GM12878 (cell line): ENCODE data around the gene CILP. TPM values are rescaled to one million over a fixed set of nuclear protein-coding genes. Genes with fewer than 3 reads are reported as not detected.

Source experiments
- ATAC-seq: fragments of 200-7000 bp; cut with Tn5 transposase; 3 replicates; pipeline ENCODE4 v1.9.1; 2020; ENCODE audit warnings: mild to moderate bottlenecking, moderate library complexity
- BruUV-seq: library from RNA; stranded (reverse); fragments of 400-500 nt; replicated peaks from 2 replicates; lab custom pipeline; 2021; lab: Mats Ljungman, UMichigan
- CTCF ChIA-PET: fragments of 300-600 bp; sonication (Branson Sonifier 250); formaldehyde crosslinking; extraction: SDS; loops from one replicate; lab custom pipeline; 2021; ENCODE audit warnings: inconsistent platforms; lab: Yijun Ruan, JAX
- POLR2A ChIA-PET: fragments of 350-600 bp; formaldehyde crosslinking; extraction: SDS; loops from one replicate; lab custom pipeline; 2021; ENCODE audit warnings: inconsistent platforms; lab: Charles Lee
- RAD21 ChIA-PET: fragments of 300-600 bp; sonication (Branson Sonifier 250); formaldehyde crosslinking; loops from one replicate; lab custom pipeline; 2023; ENCODE audit warnings: antibody characterized with exemption; ENCODE audit not compliant: unreplicated experiment; lab: Charles Lee
- SMC1A ChIA-PET: fragments of 300-600 bp; sonication (Branson Sonifier 250); formaldehyde crosslinking; loops from one replicate; lab custom pipeline; 2023; ENCODE audit not compliant: unreplicated experiment, uncharacterized antibody; lab: Charles Lee
- DNase-seq: peaks from one replicate; pipeline ENCODE4 v3.0.0-alpha.2; 2011; ENCODE audit warnings: low read depth, low spot score
- FAIRE-seq: peaks from 3 replicates; lab custom pipeline; 2011; peaks lifted over from hg19 to GRCh38; lab: Jason Lieb, UNC
- H2AFZ ChIP-seq: 2 replicates; pipeline ENCODE4 v1.6.0; 2011; ENCODE audit warnings: low read depth, low read length, control low read depth; ENCODE audit not compliant: control insufficient read depth
- H3K27ac ChIP-seq: 2 replicates; pipeline ENCODE4 v1.5.1; 2011; ENCODE audit warnings: control low read depth; ENCODE audit not compliant: control insufficient read depth, insufficient read depth
- H3K27me3 ChIP-seq, 2 experiments: replicated peaks in 1 of 2; 2 replicates each; pipeline versions ENCODE4 v1.6.0 to v1.6.1; 2011; ENCODE audit warnings: low read length in 1 of 2; ENCODE audit not compliant: control insufficient read depth in 2 of 2, insufficient read depth in 2 of 2
- H3K36me3 ChIP-seq, 2 experiments: 2 replicates each; pipeline ENCODE4 v1.5.1; 2011; ENCODE audit warnings: low read length in 1 of 2; ENCODE audit not compliant: control insufficient read depth in 2 of 2, insufficient read depth in 2 of 2
- H3K4me1 ChIP-seq: 2 replicates; pipeline ENCODE4 v1.6.1; 2011; ENCODE audit warnings: mild to moderate bottlenecking, low read length, moderate library complexity, mixed read lengths; ENCODE audit not compliant: control insufficient read depth, insufficient read depth
- H3K4me2 ChIP-seq: 2 replicates; pipeline ENCODE4 v1.6.0; 2011; ENCODE audit warnings: control low read depth; ENCODE audit not compliant: control insufficient read depth, insufficient read depth
- H3K4me3 ChIP-seq: fragments of 200-600 bp; sonication (generic); 2 replicates; pipeline ENCODE4 v1.5.1; 2016
- H3K79me2 ChIP-seq: 2 replicates; pipeline ENCODE4 v1.6.0; 2011; ENCODE audit warnings: low read length; ENCODE audit not compliant: control insufficient read depth, insufficient read depth
- H3K9ac ChIP-seq: 2 replicates; pipeline ENCODE4 v1.8.0; 2011; ENCODE audit warnings: low read length, control low read depth, mixed read lengths; ENCODE audit not compliant: control insufficient read depth, insufficient read depth
- H3K9me3 ChIP-seq: replicated peaks from 3 replicates; pipeline ENCODE4 v1.5.1; 2011; ENCODE audit warnings: mild to moderate bottlenecking, low read length; ENCODE audit not compliant: control insufficient read depth, insufficient read depth
- H4K20me1 ChIP-seq: 2 replicates; pipeline ENCODE4 v1.6.0; 2011; ENCODE audit not compliant: control insufficient read depth, insufficient read depth
- E2F8 ChIP-seq: fragments of 450-650 bp; IDR thresholded peaks from 2 replicates; pipeline ENCODE4 v1.6.1; 2018; ENCODE audit warnings: mild to moderate bottlenecking, low read depth, moderate library complexity; ENCODE audit not compliant: partially characterized antibody
- EED ChIP-seq: sonication (generic); IDR thresholded peaks from 2 replicates; pipeline ENCODE4 v1.6.1; 2016; ENCODE audit warnings: antibody characterized with exemption, low read depth
- GABPA ChIP-seq: IDR thresholded peaks from 2 replicates; pipeline ENCODE4 v1.6.1; 2014; ENCODE audit warnings: antibody characterized with exemption, low read depth, mild to moderate bottlenecking, inconsistent platforms
- HCFC1 ChIP-seq: fragments of 150-350 bp; IDR thresholded peaks from 2 replicates; pipeline ENCODE4 v1.6.1; 2014; ENCODE audit warnings: low read length
- HDAC2 ChIP-seq: fragments of 200-600 bp; sonication (generic); IDR thresholded peaks from 2 replicates; pipeline ENCODE4 v1.6.1; 2017
- KDM1A ChIP-seq: fragments of 200-600 bp; sonication (generic); IDR thresholded peaks from 2 replicates; pipeline ENCODE4 v1.6.1; 2016; ENCODE audit warnings: borderline replicate concordance
- MTA3 ChIP-seq: IDR thresholded peaks from 2 replicates; pipeline ENCODE4 v1.6.1; 2012; ENCODE audit warnings: low read length, inconsistent platforms, borderline replicate concordance
- PML ChIP-seq: IDR thresholded peaks from 2 replicates; pipeline ENCODE4 v1.6.1; 2012; ENCODE audit warnings: low read length, inconsistent platforms
- RAD51 ChIP-seq: fragments of 450-650 bp; IDR thresholded peaks from 2 replicates; pipeline ENCODE4 v1.6.1; 2016; ENCODE audit warnings: moderate library complexity, mild to moderate bottlenecking, inconsistent platforms
- STAT1 ChIP-seq: fragments of 450-650 bp; conservative IDR thresholded peaks from 2 replicates; pipeline ENCODE4 v1.6.1; 2014; ENCODE audit warnings: antibody characterized with exemption, mild to moderate bottlenecking
- TARDBP ChIP-seq: IDR thresholded peaks from 2 replicates; pipeline ENCODE4 v1.6.1; 2016; ENCODE audit warnings: borderline replicate concordance
- ZNF207 ChIP-seq: fragments of 450-650 bp; IDR thresholded peaks from 2 replicates; pipeline ENCODE4 v1.6.1; 2014; ENCODE audit warnings: antibody characterized with exemption, mild to moderate bottlenecking, borderline replicate concordance
- ZNF217 ChIP-seq: fragments of 450-650 bp; IDR thresholded peaks from 2 replicates; pipeline ENCODE4 v1.6.1; 2017; ENCODE audit warnings: antibody characterized with exemption, mild to moderate bottlenecking
- WGBS: methylation state at CpG from one replicate; pipeline ENCODE4 v1.1.6; 2016; ENCODE audit warnings: low lambda C conversion rate; ENCODE audit not compliant: insufficient replicate concordance, insufficient coverage; ENCODE audit errors: missing lambda C conversion rate; 5-methylcytosine and 5-hydroxymethylcytosine counted together
- in situ Hi-C: fragments of 300-500 bp; cut with MboI; formaldehyde crosslinking; loops from 9 replicates; pipeline ENCODE4 v1.14.3; 2018; ENCODE audit warnings: mixed read lengths
- intact Hi-C: fragments of 100-400 bp; cut with micrococcal nuclease; formaldehyde crosslinking; loops from one replicate; pipeline ENCODE4 v1.14.2; 2022; ENCODE audit not compliant: unreplicated experiment
- polyA plus RNA-seq, 11 experiments: library from polyadenylated mRNA; depleted of rRNA in 4 of 11; unstranded in 6 of 11; stranded (reverse) in 5 of 11; fragments of >200 nt; fragmentation: Nextera tagmentation in 4 of 11; fragmentation: Illumina TruSeq in 1 of 11; extraction: Ambion mirVana in 4 of 11; extraction: Trizol in 1 of 11; gene quantifications; 1 replicate in 1 of 11; 2 replicates in 10 of 11; pipeline versions ENCODE4 v1.2.1 to v1.2.3, GENCODE V29; 2011 to 2016; ENCODE audit warnings: inconsistent platforms in 2 of 11, missing spikeins in 2 of 11, low read depth in 1 of 11
- total RNA-seq, 4 experiments: library from RNA; depleted of rRNA in 3 of 4; stranded (reverse); fragments of >200 nt in 3 of 4; fragmentation: Illumina TruSeq in 1 of 4; extraction: Trizol in 1 of 4; gene quantifications; 2 replicates each; pipeline versions ENCODE4 v1.2.1 to v1.2.3, GENCODE V29; 2013 to 2021
- TF ChIP-seq, protein P1 (sequence below): IDR thresholded peaks from 2 replicates; pipeline ENCODE4 v1.6.1; 2011; ENCODE audit warnings: borderline replicate concordance, low read depth, mild to moderate bottlenecking, moderate library complexity, mixed read lengths, low read length; ENCODE audit not compliant: insufficient read depth; ENCODE audit errors: extremely low read length
- TF ChIP-seq, protein P2 (sequence below): IDR thresholded peaks from 2 replicates; pipeline ENCODE4 v1.6.1; 2011; ENCODE audit warnings: low read depth, mild to moderate bottlenecking, low read length, moderate library complexity, borderline replicate concordance; ENCODE audit errors: extremely low read depth
- TF ChIP-seq, protein P3 (sequence below): fragments of 450-650 bp; IDR thresholded peaks from 2 replicates; pipeline ENCODE4 v1.6.1; 2017; ENCODE audit warnings: mild to moderate bottlenecking, low read depth, inconsistent platforms; ENCODE audit not compliant: poor library complexity, severe bottlenecking

The CILP gene
- total and polyA plus RNA-seq, 10 of the 15 experiments (the other 5 are each of a cell fraction or from before 2014, with no cell fraction given) = 0.03 to 0.06 (median 0.04) TPM; not detected in 4

DNA sequence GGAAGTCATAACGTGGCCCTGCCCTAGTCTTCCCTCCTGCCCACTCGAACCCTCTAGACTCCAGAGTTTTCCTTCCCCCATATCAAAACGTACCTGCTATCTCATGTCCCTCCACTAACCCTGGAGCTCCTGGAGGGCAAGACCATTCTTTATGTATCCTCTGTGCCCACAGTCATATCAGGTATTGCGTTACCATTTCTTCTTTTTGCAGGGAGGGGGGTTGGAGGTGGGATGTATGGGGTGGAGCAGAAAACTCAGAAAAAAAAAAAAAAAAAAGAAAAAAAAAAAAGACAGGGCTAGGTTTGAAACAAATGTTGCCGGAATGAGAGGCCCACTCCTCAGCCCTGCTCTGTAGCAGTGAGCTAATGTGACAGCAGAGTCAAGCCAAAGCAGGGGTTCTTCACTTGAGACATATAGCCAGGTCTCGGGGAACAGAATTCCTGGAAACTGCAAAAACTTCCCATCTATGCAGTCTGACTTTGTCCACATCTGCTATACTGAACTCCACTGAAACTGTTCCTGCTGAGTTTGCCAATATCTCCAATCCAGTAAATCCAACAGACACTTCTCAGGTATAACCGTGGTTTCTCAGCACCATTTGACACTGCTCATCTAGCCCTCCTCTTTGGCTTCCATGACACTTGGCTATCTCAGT lies 44.3 kb upstream of the CILP start:
- Histone ChIP-seq H3K27me3 (no peaks in the 10 kb centered on the region), H3K9ac (no peak overlapping the region), H3K9me3 (no peaks in the 10 kb centered on the region), H3K4me3 (no peak overlapping the region), H3K4me2 (no peak overlapping the region), H2AFZ (no peak overlapping the region), H3K27ac (no peak overlapping the region), H3K79me2 (no peaks in the 10 kb centered on the region), H3K4me1 (no peaks in the 10 kb centered on the region), H3K36me3 (peaks cover 0 to 5% of the 10 kb centered on the region in 2 experiments; a peak in 3 of 4 replicates), H4K20me1 (no peaks in the 10 kb centered on the region)
- no peak for ATAC-seq
- in situ Hi-C loops = no loop called here
- intact Hi-C loops = no loop called here
- CTCF ChIA-PET = interaction anchor here (0.6 kb wide), 1 partner anchor 129 kb away, joined by 4 read pairs; no protein-coding TSS in a partner anchor
- FAIRE-seq = no peak
- SMC1A ChIA-PET = interaction anchor here (0.6 kb wide), 1 partner anchor 15 kb away, joined by 6 read pairs; no protein-coding TSS in a partner anchor
- WGBS = 92% methylated on average over 7 of the region's 7 CpGs
- TF ChIP-seq HCFC1 = no peak
- no peak for TF ChIP-seq ZNF217
- TF ChIP-seq KDM1A = no peak
- no peak for TF ChIP-seq RAD51
- no peak for TF ChIP-seq HDAC2
- no peak for TF ChIP-seq PML
- TF ChIP-seq STAT1 = no peak
- TF ChIP-seq ZNF207 = no peak
- no peak for TF ChIP-seq TARDBP
- TF ChIP-seq, protein P1, sequence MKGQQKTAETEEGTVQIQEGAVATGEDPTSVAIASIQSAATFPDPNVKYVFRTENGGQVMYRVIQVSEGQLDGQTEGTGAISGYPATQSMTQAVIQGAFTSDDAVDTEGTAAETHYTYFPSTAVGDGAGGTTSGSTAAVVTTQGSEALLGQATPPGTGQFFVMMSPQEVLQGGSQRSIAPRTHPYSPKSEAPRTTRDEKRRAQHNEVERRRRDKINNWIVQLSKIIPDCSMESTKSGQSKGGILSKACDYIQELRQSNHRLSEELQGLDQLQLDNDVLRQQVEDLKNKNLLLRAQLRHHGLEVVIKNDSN = no peak
- TF ChIP-seq, protein P2, sequence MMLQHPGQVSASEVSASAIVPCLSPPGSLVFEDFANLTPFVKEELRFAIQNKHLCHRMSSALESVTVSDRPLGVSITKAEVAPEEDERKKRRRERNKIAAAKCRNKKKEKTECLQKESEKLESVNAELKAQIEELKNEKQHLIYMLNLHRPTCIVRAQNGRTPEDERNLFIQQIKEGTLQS = no peak
- no peak for TF ChIP-seq E2F8
- no peak for TF ChIP-seq MTA3
- TF ChIP-seq GABPA = no peak
- no peak for TF ChIP-seq EED
- TF ChIP-seq, protein P3, sequence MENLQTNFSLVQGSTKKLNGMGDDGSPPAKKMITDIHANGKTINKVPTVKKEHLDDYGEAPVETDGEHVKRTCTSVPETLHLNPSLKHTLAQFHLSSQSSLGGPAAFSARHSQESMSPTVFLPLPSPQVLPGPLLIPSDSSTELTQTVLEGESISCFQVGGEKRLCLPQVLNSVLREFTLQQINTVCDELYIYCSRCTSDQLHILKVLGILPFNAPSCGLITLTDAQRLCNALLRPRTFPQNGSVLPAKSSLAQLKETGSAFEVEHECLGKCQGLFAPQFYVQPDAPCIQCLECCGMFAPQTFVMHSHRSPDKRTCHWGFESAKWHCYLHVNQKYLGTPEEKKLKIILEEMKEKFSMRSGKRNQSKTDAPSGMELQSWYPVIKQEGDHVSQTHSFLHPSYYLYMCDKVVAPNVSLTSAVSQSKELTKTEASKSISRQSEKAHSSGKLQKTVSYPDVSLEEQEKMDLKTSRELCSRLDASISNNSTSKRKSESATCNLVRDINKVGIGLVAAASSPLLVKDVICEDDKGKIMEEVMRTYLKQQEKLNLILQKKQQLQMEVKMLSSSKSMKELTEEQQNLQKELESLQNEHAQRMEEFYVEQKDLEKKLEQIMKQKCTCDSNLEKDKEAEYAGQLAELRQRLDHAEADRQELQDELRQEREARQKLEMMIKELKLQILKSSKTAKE = no peak
- BruUV-seq = no TSS peak
- POLR2A ChIA-PET = no interaction called here
- no peak for DNase-seq
- RAD21 ChIA-PET = no interaction called here
